Central memory CD8-positive, alpha-beta T cell (primary cell): Measurements from ENCODE around the gene SNX3.
"Not testable (repeated sequence)": the region's sequence is repeated elsewhere in the genome, so short reads cannot be mapped to it uniquely, and the experiment has no call there.

ENCODE experiments used
- ATAC-seq: fragments of 150-1000 bp; cut with Tn5 transposase; replicated peaks from 2 replicates; pipeline ENCODE4 v1.10.0; 2022; ENCODE audit warnings: mild to moderate bottlenecking, moderate FRiP score, moderate number of reproducible peaks; ENCODE audit not compliant: poor library complexity, severe bottlenecking; ENCODE audit errors: extremely low read depth
- DNase-seq, 2 donors: peaks; one replicate each; pipeline ENCODE4 v3.0.0; 2021; ENCODE audit warnings: low spot score in 2 of 2
- H3K27ac Mint-ChIP-seq: one replicate; pipeline ENCODE4 v1.8.0; 2022; ENCODE audit warnings: low read depth, mild to moderate bottlenecking, moderate library complexity, mixed read lengths
- H3K27me3 Mint-ChIP-seq: one replicate; pipeline ENCODE4 v1.8.0; 2022; ENCODE audit warnings: mixed read lengths
- H3K36me3 Mint-ChIP-seq: one replicate; pipeline ENCODE4 v1.8.0; 2022; ENCODE audit warnings: mild to moderate bottlenecking, moderate library complexity, mixed read lengths; ENCODE audit not compliant: insufficient read depth
- H3K4me1 Mint-ChIP-seq: one replicate; pipeline ENCODE4 v1.8.0; 2022; ENCODE audit warnings: mixed read lengths
- H3K4me3 Mint-ChIP-seq: one replicate; pipeline ENCODE4 v1.8.0; 2022; ENCODE audit warnings: mild to moderate bottlenecking, moderate library complexity, mixed read lengths
- H3K9me3 Mint-ChIP-seq: one replicate; pipeline ENCODE4 v1.8.0; 2022; ENCODE audit warnings: mixed read lengths

SNX3 gene

GRCh38 chr6:108287373-108287772, 26.5 kb upstream of the SNX3 start:
- no peak for DNase-seq
- H3K36me3 Mint-ChIP-seq, result no peaks in the 10 kb centered on the region
- no peak for ATAC-seq
- no peak overlapping the region for H3K27ac Mint-ChIP-seq
- H3K27me3 Mint-ChIP-seq, result no peaks in the 10 kb centered on the region
- no peak overlapping the region for H3K4me3 Mint-ChIP-seq
- H3K9me3 Mint-ChIP-seq, result no peaks in the 10 kb centered on the region
- H3K4me1 Mint-ChIP-seq, result no peaks in the 10 kb centered on the region

DNA sequence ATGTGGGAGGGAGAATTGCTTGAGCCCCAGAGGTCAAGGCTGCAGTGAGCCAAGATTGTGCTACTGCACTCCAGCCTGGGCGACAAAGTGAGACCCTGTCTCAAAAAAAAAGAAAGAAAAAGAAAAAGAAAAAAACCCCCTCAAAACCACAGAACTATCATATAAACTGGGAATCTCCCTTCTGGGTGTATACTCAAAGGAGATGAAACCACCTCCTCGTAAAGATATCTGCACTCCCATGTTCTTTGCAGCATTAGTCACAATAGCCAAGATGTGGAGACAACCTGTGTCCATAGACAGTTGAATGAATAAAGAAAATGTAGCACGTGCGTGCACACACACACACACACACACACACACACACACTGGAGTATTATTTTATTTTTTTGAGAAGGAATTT, 25.5 kb upstream of the SNX3 start:
- Mint-ChIP-seq H3K27ac (no peak overlapping the region), H3K9me3 (no peaks in the 10 kb centered on the region), H3K4me1 (no peaks in the 10 kb centered on the region), H3K27me3 (no peaks in the 10 kb centered on the region), H3K4me3 (no peak overlapping the region), H3K36me3 (no peaks in the 10 kb centered on the region)
- ATAC-seq (no peak), DNase-seq (no peak)

DNA sequence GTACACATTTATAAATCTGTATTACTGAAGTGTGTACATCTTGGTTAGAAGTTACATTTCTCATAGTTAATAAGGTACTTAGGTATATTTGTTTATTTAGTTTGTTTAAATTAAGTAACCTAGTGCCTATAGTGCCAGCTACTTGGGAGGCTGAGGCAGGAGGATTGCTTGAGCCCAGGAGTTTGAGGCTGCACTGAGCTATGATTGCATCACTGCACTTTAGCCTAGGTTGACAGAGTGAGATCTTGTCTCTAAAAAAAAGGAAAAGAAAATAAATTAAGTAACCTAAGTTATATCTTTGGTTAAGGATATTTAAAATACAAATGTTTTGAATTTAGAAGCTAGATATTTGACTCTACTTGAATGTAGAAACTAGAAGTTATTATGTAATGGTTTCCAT, 24.5 kb upstream of the SNX3 start:
- no peaks in the 10 kb centered on the region for H3K36me3 Mint-ChIP-seq
- DNase-seq, result no peak
- H3K27ac Mint-ChIP-seq, result no peak overlapping the region
- no peaks in the 10 kb centered on the region for H3K27me3 Mint-ChIP-seq
- H3K4me1 Mint-ChIP-seq, result no peaks in the 10 kb centered on the region
- H3K9me3 Mint-ChIP-seq, result no peaks in the 10 kb centered on the region
- H3K4me3 Mint-ChIP-seq, result no peak overlapping the region
- no peak for ATAC-seq

- Mint-ChIP-seq H3K9me3 (no peaks in the 10 kb centered on the region), H3K4me1 (no peaks in the 10 kb centered on the region), H3K27me3 (no peaks in the 10 kb centered on the region), H3K27ac (no peak overlapping the region), H3K4me3 (no peak overlapping the region), H3K36me3 (no peaks in the 10 kb centered on the region)
- DNase-seq (no peak), ATAC-seq (no peak)
Observed at GRCh38 chr6:108277831-108278230, 17.0 kb upstream of the SNX3 start.

DNA sequence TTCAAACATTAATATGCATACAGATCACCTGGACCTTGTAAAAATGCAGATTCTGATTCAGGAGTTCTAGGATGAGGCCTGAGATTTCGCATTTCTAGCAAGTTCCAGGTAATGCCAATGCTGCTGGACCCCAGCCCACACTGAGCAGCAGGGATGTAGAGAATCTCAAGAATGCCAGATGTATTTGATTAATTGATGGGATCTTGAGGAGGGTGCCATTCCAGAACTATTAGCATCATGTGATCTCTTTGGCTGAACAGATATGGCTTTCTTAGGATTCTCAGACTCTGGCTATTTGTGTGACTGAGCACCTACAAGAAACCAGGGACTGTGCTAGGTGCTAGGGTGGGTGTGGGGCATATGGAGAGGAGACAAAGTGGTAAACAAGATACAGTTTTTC, 16.5 kb upstream of the SNX3 start:
- ATAC-seq (no peak), DNase-seq (no peak)
- Mint-ChIP-seq H3K36me3 (no peaks in the 10 kb centered on the region), H3K27ac (no peak overlapping the region), H3K9me3 (no peaks in the 10 kb centered on the region), H3K4me1 (no peaks in the 10 kb centered on the region), H3K27me3 (no peaks in the 10 kb centered on the region), H3K4me3 (no peak overlapping the region)

- no peaks in the 10 kb centered on the region for H3K4me1 Mint-ChIP-seq
- no peak for ATAC-seq
- H3K9me3 Mint-ChIP-seq, result no peaks in the 10 kb centered on the region
- no peak overlapping the region for H3K4me3 Mint-ChIP-seq
- H3K36me3 Mint-ChIP-seq, result no peaks in the 10 kb centered on the region
- H3K27ac Mint-ChIP-seq, result no peak overlapping the region
- no peak for DNase-seq
- H3K27me3 Mint-ChIP-seq, result no peaks in the 10 kb centered on the region
Observed at GRCh38 chr6:108275976-108276375, 15.1 kb upstream of the SNX3 start.

- H3K27me3 Mint-ChIP-seq, result no peaks in the 10 kb centered on the region
- ATAC-seq, result no peak
- H3K4me3 Mint-ChIP-seq, result no peak overlapping the region
- no peaks in the 10 kb centered on the region for H3K9me3 Mint-ChIP-seq
- H3K4me1 Mint-ChIP-seq, result no peaks in the 10 kb centered on the region
- no peak for DNase-seq
- no peak overlapping the region for H3K27ac Mint-ChIP-seq
- H3K36me3 Mint-ChIP-seq, result no peaks in the 10 kb centered on the region
Observed at GRCh38 chr6:108274546-108274945, 13.7 kb upstream of the SNX3 start.

GRCh38 chr6:108269955-108270354, 9.1 kb upstream of the SNX3 start:
- H3K36me3 Mint-ChIP-seq, result not testable (repeated sequence)

GRCh38 chr6:108268845-108269244, 8.0 kb upstream of the SNX3 start:
- no peak for ATAC-seq

More at GRCh38 chr6:108269955-108270354, 9.1 kb upstream of the SNX3 start:
- not testable (repeated sequence) for H3K4me1 Mint-ChIP-seq, ATAC-seq, H3K9me3 Mint-ChIP-seq, H3K27me3 Mint-ChIP-seq, DNase-seq, H3K27ac Mint-ChIP-seq, H3K4me3 Mint-ChIP-seq

GRCh38 chr6:108263371-108263770, 2.5 kb upstream of the SNX3 start:
- Mint-ChIP-seq H3K9me3 (no peaks in the 10 kb centered on the region), H3K27me3 (no peaks in the 10 kb centered on the region), H3K4me3 (no peak overlapping the region), H3K4me1 (peaks cover 10% of the 10 kb centered on the region), H3K27ac (no peak overlapping the region), H3K36me3 (peaks cover 13% of the 10 kb centered on the region)
- ATAC-seq (no peak), DNase-seq (no peak)

More at GRCh38 chr6:108268845-108269244, 8.0 kb upstream of the SNX3 start:
- H3K27ac Mint-ChIP-seq, result no peak overlapping the region
- no peaks in the 10 kb centered on the region for H3K27me3 Mint-ChIP-seq
- DNase-seq, result no peak
- peaks cover 2% of the 10 kb centered on the region for H3K36me3 Mint-ChIP-seq
- no peaks in the 10 kb centered on the region for H3K9me3 Mint-ChIP-seq
- no peaks in the 10 kb centered on the region for H3K4me1 Mint-ChIP-seq
- H3K4me3 Mint-ChIP-seq, result no peak overlapping the region

DNA sequence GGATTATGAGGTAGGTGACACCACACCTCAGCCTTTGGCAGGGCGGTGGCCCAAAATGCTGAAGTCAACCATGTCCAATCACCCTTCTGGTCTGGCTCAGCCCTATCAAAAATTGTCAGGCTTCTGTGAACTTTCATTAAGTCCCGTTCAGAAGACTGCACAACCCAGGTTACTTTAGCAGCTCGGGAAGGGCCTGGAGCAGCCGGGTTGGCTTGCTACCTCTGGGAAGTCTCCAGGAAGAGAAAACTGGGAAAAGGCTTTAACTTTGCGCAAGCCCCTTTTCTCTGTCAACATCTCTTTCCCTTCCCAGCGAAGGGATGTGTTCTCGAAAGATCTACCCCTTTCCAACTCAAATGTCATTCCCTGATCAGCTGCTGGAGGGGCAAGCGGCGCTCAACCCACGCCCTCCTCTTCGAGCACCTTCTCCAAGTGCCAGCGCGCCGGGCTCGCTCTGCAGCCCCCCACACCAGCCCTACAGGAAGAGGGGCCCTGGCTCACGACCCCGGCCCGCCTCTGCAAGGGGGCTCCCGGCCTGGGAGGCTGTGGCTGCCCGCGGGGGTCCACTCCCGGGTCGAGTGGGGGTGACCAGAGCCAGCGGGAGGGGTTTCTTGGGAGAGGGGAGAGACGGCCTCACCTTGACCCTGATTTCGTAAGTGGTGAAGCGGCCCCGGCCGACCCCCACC, 573 bp downstream of the SNX3 start:
- peaks cover 23% of the 10 kb centered on the region for H3K4me1 Mint-ChIP-seq
- DNase-seq, result peak in 1 of 2 donors; percentile 15

GRCh38 chr6:108254433-108255410, 6.1 kb downstream of the SNX3 start:
- DNase-seq (no peak), ATAC-seq (no peak)
- Mint-ChIP-seq H3K4me1 (peaks cover 70% of the 10 kb centered on the region), H3K27ac (peak overlapping the region; percentile 11), H3K36me3 (peaks cover 17% of the 10 kb centered on the region), H3K4me3 (no peak overlapping the region), H3K27me3 (no peaks in the 10 kb centered on the region), H3K9me3 (no peaks in the 10 kb centered on the region)

More for the DNA sequence above, 573 bp downstream of the SNX3 start:
- Mint-ChIP-seq H3K27ac (peak overlapping the region; percentile 94), H3K27me3 (no peaks in the 10 kb centered on the region), H3K36me3 (peaks cover 17% of the 10 kb centered on the region), H3K9me3 (no peaks in the 10 kb centered on the region), H3K4me3 (peak overlapping the region; percentile 86)
- peak; percentile 3 for ATAC-seq

DNA sequence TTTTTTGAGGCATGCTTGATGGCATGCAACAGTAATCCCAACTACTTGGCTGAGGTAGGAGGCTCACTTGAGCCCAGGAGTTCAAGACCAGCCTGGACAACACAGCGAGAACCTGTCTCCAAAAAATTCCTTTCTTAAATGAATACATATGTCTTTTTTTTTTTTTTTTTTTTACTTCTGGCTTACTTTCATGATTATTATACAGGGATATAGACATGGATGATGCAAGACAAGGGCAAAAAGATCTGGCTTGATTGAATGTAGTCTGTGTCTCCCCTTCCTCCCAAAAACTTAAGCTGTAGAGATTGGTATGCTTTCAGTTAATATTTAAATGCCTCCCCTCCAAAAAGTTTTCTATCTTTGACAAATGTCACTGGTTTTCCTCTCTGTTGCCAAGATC, 7.6 kb downstream of the SNX3 start:
- Mint-ChIP-seq H3K4me1 (peaks cover 65% of the 10 kb centered on the region), H3K4me3 (no peak overlapping the region), H3K27ac (no peak overlapping the region), H3K36me3 (peaks cover 17% of the 10 kb centered on the region), H3K9me3 (no peaks in the 10 kb centered on the region), H3K27me3 (no peaks in the 10 kb centered on the region)
- DNase-seq (no peak), ATAC-seq (no peak)
